LNCaP clone FGC (cell line): Measurements from ENCODE around the gene TSHZ2.
A peak's percentile ranks its signal among the peaks of the same experiment; 100 is the strongest.

Experiments used
- DNase-seq: peaks from one replicate; pipeline ENCODE4 v3.0.0-alpha.2; 2011; ENCODE audit warnings: low read depth
- H3K4me3 ChIP-seq: 2 replicates; pipeline ENCODE4 v1.5.1; 2011; ENCODE audit warnings: mild to moderate bottlenecking, low read depth, low read length, control low read depth
- TF ChIP-seq, protein P1 (sequence below): IDR thresholded peaks from 2 replicates; pipeline ENCODE4 v1.5.1; 2012; ENCODE audit warnings: mild to moderate bottlenecking; ENCODE audit not compliant: control insufficient read depth, insufficient read depth; ENCODE audit errors: extremely low read depth

TSHZ2 gene

DNA sequence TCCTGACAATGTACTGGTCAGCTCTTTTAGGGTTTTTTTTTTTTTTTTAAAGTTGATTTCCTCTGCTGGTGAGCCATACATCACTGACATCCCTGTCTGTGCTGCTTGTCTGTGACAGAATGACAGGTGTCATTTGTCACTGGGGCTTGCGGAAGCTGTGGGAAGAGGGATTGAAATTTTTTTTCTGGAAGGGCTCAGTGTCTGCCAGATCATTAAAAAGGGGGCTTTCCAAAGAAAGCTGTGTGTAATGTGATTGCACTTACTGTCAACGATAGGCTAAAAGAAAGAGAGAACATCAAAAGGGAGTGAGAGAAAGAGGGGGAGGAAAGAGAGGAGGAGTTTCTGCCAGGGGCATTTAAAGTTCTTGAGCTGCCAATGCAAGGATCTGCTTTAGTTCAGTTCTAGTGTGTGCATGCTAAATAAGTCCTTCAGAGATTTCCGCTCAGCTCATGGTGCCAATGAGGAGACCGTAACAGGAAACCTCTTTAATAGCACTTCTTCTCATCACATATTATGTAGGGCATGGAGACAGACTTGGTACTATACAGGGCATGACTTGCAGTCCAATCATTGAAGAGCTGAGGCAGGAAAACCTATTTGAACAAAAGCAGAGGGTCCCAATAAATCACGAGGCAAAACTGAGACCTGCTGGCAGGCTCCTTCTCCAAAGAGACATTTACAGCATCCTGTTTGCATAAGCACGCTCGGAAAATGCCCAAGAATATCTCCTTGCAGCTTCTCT lies 177.2 kb downstream of the TSHZ2 start:
- no peak for DNase-seq
- TF ChIP-seq, protein P1, sequence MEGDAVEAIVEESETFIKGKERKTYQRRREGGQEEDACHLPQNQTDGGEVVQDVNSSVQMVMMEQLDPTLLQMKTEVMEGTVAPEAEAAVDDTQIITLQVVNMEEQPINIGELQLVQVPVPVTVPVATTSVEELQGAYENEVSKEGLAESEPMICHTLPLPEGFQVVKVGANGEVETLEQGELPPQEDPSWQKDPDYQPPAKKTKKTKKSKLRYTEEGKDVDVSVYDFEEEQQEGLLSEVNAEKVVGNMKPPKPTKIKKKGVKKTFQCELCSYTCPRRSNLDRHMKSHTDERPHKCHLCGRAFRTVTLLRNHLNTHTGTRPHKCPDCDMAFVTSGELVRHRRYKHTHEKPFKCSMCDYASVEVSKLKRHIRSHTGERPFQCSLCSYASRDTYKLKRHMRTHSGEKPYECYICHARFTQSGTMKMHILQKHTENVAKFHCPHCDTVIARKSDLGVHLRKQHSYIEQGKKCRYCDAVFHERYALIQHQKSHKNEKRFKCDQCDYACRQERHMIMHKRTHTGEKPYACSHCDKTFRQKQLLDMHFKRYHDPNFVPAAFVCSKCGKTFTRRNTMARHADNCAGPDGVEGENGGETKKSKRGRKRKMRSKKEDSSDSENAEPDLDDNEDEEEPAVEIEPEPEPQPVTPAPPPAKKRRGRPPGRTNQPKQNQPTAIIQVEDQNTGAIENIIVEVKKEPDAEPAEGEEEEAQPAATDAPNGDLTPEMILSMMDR: no peak

DNA sequence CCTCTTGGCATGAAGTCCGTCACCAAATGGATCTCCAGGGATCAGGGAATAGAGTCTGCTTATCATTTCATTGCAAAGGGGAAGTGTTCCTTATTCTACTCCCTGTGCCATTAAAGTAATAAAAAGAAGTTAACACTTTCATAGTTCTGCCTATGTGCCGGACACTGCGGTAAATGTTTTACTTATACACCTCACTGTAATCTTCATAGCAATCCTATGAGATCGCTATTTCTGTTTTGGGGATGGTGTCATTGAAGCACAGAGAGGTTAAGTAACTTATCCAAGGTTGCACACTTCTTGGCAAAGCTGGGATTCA lies 177.7 kb downstream of the TSHZ2 start:
- H3K4me3 ChIP-seq: no peak overlapping the region
- DNase-seq: no peak
- TF ChIP-seq, protein P1: no peak

More for the DNA sequence above, 177.2 kb downstream of the TSHZ2 start:
- no peak overlapping the region for H3K4me3 ChIP-seq

DNA sequence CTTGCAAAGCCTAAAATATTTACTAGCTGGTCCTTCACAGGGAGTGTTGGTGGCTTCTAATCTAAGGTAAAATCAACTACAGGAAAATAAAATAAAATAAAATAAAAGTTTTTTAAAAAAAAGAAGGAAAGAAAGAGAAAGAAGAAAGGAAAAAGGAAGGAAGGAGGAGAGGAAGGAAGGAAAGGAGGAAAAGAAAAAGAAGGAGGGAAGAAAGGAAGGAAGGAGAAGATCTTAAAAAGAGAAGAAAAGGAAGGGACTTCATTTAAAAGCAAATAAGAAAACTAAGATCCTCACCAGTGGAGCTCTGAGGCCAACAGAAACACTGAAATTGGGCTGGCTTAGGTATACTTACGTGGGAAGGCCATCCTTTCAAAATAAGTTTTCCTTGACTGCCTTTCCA lies 178.4 kb downstream of the TSHZ2 start:
- H3K4me3 ChIP-seq: no peak overlapping the region
- TF ChIP-seq, protein P1: no peak
- no peak for DNase-seq

DNA sequence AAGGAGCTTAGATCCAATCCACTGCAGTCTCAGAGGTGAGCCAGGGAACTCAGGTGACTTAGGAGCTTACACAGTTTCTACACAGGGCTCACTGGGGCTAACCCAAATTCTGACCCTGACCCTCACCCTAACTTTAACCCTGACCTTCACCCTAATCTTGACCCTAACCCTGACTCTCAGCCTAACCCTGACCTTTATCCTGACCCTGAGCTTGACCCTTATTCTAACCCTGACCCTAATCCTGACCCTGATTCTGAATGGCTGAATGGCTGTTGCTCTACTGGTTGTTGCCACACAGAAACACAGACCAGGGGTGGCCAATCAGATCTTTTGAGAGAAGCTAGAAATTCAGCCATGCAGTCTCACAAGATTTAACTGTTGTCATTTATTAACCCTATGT lies 180.1 kb downstream of the TSHZ2 start:
- no peak overlapping the region for H3K4me3 ChIP-seq
- TF ChIP-seq, protein P1: no peak
- DNase-seq: no peak

DNA sequence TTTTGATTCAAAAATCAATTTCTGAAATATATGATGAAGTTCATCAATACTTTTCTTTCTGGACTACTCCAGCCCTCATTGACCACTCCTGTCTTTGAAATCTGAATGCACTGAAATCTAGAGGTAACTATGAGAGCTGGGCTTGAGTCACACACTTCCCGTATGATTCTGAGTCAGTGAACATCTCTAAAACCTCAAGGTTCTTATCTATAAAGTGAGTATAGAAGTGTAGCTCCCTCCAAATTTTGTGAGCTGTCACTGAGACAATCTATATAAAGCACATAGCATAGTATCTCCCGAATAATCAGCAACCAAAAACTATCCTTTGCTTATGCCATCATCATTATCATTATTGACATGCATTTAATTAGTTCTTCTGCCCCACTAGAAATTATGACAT lies 182.4 kb downstream of the TSHZ2 start:
- TF ChIP-seq, protein P1: no peak
- no peak overlapping the region for H3K4me3 ChIP-seq
- DNase-seq: no peak

DNA sequence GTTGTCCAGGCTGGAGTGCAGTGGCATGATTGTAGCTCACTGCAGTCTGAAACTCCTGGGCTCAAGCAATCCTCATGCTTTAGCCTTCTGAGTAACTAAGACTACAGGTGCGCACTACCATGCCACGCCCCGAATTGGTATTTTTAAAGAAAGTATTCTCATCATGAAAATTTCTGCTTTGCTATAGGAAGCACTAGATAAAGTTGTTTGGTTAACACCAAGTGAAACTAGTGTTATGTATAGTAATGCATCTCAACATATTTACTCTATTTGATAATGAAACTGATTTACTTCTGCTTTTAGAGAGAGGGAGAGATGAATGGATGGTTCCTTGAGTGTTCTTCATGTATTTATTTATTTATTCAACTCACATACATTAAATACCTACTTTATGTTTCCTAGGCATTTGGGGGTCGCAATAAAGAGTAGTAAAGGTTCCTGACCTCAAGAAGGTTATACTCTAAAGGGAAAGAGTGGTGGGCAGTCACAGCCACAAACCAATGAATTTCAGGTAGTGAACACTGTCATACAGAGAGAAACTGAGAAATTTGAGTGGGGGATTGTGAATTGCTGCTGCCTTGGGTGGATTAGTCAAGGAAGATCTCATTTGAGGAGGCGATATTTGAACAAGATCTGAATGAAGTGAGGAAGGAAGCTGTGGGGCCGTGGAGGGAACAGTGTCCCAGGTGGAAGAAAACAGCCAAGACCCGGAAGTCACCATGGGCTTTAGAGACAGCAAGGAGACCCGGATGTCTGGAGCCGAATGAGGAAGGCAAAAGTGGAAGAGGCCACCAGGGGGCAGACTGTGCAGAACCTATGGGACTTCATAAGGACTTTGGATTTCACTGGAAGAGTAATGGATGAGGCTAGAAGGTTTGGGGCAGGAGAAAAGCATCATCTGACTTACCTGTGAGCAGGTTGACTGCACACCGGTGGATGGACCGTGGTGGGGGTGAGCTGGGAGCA lies 185.6 kb downstream of the TSHZ2 start:
- DNase-seq: no peak
- TF ChIP-seq, protein P1: peak; percentile 45
- no peak overlapping the region for H3K4me3 ChIP-seq
